HG02870 (cell line): Measurements from ENCODE around the gene KLC4.

Experiments
- ATAC-seq: cut with Tn5 transposase; IDR thresholded peaks from one replicate; pipeline ENCODE4 v1.9.1; 2021; ENCODE audit warnings: mild to moderate bottlenecking, moderate library complexity; ENCODE audit not compliant: unreplicated experiment

KLC4 gene

DNA sequence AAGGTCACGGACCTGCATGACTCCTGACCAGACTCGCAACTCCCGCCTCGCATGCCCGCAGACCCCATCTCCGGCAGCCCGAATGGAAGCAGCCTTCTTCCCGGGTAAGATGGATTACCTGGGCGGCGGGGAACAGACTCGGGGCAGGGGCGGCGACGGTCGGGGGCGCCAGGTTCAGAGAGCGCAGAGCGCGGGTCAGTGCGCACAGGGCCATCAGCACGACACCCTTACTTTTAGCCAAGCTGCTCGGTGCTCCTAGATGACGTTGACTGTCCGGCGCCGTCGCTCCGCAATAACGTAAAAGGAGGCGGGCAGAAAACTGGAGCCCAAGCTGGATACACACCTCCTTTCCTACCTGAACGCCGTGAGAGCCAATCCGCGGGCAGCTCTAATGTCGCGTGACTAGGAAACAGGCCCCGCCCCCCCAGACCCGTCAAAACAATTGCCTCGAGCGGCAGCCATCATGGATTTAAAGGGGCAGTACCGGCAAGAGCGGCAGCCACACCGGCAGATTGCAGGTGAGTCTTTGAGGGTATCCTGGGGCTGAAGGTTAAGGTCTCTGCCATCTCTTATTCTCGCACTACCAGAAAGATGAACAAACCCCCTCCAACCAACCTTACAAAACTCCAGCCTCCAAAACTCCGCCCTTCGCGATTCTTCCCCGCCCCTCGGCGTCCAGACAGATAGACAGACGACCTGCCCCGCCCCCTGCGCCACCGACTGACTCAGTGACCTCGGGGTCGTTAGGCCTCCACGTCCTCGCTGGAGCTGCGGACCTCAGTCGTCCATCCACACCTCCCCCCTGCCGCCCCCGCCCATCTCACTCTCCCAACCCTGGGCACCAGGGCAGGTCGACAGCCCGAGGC, at the start of gene KLC4, which contains the start of gene MRPL2:
Gene KLC4 (plus strand): TSS at position 464 of the 866 bp plus-strand sequence. CDS start 1,705 bp downstream, outside the sequence.
Gene MRPL2 (minus strand): TSS at position 267 of the 866 bp plus-strand sequence. CDS start 53 bp downstream, at position 214.
- peak; percentile 90 for ATAC-seq

- no peak for ATAC-seq
Measured at GRCh38 chr6:43011207-43011606, 48.2 kb upstream of the KLC4 start.

GRCh38 chr6:43012364-43012763, 47.1 kb upstream of the KLC4 start:
- ATAC-seq: no peak

DNA sequence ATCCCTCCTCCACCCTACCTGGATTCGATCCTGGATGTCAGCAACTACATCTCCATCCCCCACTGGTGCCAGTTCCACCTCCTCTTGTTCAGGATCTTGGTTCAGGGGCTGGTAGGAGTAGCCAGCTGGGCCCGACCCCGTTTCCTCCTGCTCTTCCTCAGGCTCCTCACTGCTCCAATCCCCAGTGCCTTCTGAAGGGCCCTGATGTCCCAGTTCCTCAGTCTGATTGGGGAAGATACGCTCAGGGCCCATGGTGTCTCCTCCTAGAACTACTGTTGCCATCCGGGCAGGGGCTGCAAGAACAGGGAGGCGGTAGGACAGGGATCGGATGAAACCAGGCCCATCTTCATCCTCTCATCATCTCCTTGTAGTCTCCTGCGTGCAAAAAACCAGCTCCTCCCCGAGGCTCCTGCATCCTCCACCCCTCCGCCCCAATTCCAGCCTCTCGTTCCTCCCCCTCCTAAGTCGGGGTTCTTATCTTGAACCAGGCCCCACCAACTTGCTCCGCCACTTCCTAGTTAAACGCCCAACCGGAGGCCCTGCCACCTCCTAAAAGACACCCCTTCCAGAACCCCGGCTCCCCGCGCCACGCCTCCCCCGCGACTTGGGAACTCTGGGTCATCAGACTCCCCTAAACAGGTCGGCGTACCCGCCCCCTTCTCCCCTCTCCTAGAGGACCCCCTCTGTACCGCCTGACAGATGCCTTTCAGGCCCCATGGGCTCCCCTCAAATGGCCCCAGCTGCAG, 46.2 kb upstream of the KLC4 start:
- ATAC-seq: peak; percentile 5

DNA sequence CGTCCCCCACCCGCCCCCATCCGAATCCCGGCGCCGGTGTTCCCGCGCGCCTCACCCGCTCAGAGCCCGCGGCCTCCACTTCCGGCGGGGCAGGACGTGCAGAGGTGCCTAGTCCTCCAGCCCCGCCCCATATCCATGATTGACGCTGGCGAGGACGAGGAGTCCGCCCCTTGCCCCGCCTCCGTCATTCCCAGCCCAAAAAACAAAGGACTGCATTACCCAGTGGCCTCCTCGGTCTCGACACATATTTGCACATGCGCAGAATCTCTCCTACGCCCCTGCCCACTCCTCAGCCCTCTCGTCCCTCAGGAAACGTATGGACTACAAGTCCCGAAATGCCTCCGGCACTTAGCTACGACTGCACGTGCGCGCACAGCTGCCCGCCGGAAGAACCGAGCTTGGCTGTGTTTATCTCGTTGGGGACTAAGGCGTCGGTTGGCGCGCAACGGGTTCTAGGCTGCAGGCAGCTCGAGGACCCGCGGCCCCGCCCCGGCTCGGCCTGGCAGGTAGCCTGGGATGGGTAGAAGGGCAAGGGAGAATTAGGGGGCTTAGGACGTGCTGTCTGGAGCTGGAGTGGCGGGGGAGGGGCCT, 45.5 kb upstream of the KLC4 start, which contains the start of the genes KLHDC3 and MEA1:
Gene KLHDC3 (plus strand): TSS at position 407 of the 591 bp plus-strand sequence. CDS start 2,944 bp downstream, outside the sequence.
Gene MEA1 (minus strand): TSS at position 104 of the 591 bp plus-strand sequence. CDS start 133 bp downstream, outside the sequence.
- peak; percentile 85 for ATAC-seq

GRCh38 chr6:43014434-43014909, 45.0 kb upstream of the KLC4 start:
- no peak for ATAC-seq

- no peak for ATAC-seq
Measured at GRCh38 chr6:43016176-43016942, 43.1 kb upstream of the KLC4 start.

- ATAC-seq: no peak
Measured at GRCh38 chr6:43016943-43017334, 42.5 kb upstream of the KLC4 start.

GRCh38 chr6:43019152-43019551, 40.3 kb upstream of the KLC4 start:
- no peak for ATAC-seq

DNA sequence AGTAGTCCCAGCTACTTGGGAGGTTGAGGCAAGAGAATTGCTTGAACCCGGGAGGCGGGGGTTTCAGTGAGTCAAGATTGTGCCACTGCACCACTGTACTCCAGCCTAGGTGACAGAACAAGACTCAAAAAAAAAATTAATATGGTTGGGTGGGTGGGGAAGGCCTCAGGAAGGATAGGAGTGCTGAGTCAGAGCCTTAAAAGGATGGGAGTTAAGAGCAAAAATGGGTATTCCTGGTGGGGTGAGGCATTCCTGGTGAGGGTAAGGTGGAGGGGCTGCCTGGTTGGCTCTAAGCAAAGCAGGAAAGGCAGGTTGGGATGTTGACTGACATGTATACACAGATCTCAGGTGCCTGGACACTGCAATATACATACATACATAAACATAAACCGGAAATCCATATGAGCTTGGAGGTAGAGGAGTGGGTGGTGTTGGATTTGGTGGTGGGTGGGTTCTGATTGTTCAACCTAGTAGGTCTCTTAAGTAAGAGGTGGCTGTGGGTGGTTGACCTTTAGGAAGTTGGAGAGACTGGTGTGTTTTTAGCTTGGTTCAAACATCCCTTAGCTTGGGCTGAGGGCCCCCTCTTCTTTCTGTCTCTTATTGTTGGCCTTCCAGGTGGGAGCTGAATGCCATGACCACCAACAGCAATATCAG, 39.3 kb upstream of the KLC4 start:
- ATAC-seq: no peak

GRCh38 chr6:43020847-43021246, 38.6 kb upstream of the KLC4 start:
- no peak for ATAC-seq

- peak; percentile 71 for ATAC-seq
Measured at GRCh38 chr6:43021270-43022047, 38.0 kb upstream of the KLC4 start, which contains the start of gene RRP36. Gene RRP36, plus strand, starts transcription at chr6:43021623. Its CDS starts 32 bp downstream, at chr6:43021655.

DNA sequence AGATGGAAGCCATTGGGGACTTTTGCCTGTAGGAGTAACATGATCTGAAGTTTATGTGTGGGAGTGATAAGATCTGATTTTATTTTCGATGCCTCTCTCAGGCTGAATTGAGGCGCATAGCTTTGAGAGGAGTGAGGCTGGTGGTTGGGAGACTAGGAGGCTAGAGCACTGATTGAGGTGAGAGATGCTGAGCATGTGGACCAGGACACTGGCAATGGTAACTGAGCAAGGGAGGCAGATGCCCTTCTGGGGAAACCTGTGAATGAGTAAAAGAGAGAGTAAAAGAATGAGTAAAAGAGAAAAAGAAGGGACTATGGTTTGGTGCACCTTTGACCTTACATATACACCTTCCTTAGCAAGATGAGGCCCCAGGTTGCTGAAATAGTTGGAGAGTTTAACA, 35.0 kb upstream of the KLC4 start:
- no peak for ATAC-seq

- no peak for ATAC-seq
Measured at GRCh38 chr6:43026365-43026764, 33.1 kb upstream of the KLC4 start.

- ATAC-seq: no peak
Measured at GRCh38 chr6:43029120-43029519, 30.3 kb upstream of the KLC4 start.

DNA sequence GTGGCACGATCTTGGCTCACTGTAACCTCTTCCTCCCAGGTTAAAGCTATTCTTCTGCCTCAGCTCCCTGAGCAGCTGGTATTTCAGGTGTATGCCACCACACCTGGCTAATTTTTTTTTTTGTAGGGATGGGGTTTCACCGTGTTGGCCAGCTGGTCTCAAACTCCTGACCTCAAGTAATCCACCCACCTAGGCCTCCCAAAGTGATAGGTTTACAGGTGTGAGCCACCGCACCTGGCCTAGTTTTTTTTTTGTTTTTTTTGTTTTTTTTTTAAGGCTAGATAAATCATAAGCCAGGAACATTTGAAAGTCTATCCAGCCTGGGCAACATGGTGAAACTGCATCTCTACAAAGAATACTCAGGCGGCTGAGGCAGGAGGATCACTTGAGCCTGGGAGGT, 27.1 kb upstream of the KLC4 start:
- ATAC-seq: no peak

- no peak for ATAC-seq
Measured at GRCh38 chr6:43033496-43034189, 25.8 kb upstream of the KLC4 start.

GRCh38 chr6:43034190-43034525, 25.3 kb upstream of the KLC4 start:
- ATAC-seq: no peak
